ENCODE data around the gene TFB1M. TPM values are rescaled to one million over a fixed set of nuclear protein-coding genes. Genes with fewer than 3 reads are reported as not detected.
A peak's percentile ranks its signal among the peaks of the same experiment; 100 is the strongest.

Gene TFB1M
- total and polyA plus RNA-seq, 9 donors: 9.1 to 15.9 (median 11.3) TPM

- peaks cover 18% of the 10 kb centered on the region for H3K4me1 ChIP-seq (ENCODE audit: control insufficient read depth, insufficient read depth, low read length)
- H3K4me3 ChIP-seq (ENCODE audit: low read length): no peak overlapping the region
- 86% methylated on average over 23 of the region's 23 CpGs for WGBS (ENCODE audit: insufficient coverage)
- peak overlapping the region; percentile 36 for H3K27ac ChIP-seq (ENCODE audit: low read length)
- DNase-seq: no peak
- no peaks in the 10 kb centered on the region for H3K9me3 ChIP-seq (replicated peaks; ENCODE audit: control insufficient read depth, low read depth, low read length)
- H3K27me3 ChIP-seq (ENCODE audit: control insufficient read depth, insufficient read depth, low read length): no peaks in the 10 kb centered on the region
- H3K36me3 ChIP-seq (ENCODE audit: control insufficient read depth, insufficient read depth, low read length): no peaks in the 10 kb centered on the region
Observed at GRCh38 chr6:155213611-155214372, 100.5 kb downstream of the TFB1M start.

- Histone ChIP-seq H3K36me3 (ENCODE audit: control insufficient read depth, insufficient read depth, low read length) (no peaks in the 10 kb centered on the region), H3K27me3 (ENCODE audit: control insufficient read depth, insufficient read depth, low read length) (no peaks in the 10 kb centered on the region), H3K4me3 (ENCODE audit: low read length) (no peak overlapping the region), H3K27ac (ENCODE audit: low read length) (peak overlapping the region; percentile 36), H3K9me3 (replicated peaks; ENCODE audit: control insufficient read depth, low read depth, low read length) (no peaks in the 10 kb centered on the region), H3K4me1 (ENCODE audit: control insufficient read depth, insufficient read depth, low read length) (peaks cover 18% of the 10 kb centered on the region)
- WGBS (ENCODE audit: insufficient coverage): 83% methylated on average over 13 of the region's 16 CpGs
- peak; percentile 40 for DNase-seq
Observed at GRCh38 chr6:155212616-155213380, 101.5 kb downstream of the TFB1M start.

GRCh38 chr6:155212106-155212505, 102.2 kb downstream of the TFB1M start:
- no peak for DNase-seq
- WGBS (ENCODE audit: insufficient coverage): no CpG with 5 or more reads among the region's 3 CpGs
- peaks cover 18% of the 10 kb centered on the region for H3K4me1 ChIP-seq (ENCODE audit: control insufficient read depth, insufficient read depth, low read length)

GRCh38 chr6:155207223-155207622, 107.1 kb downstream of the TFB1M start:
- DNase-seq: no peak
- Histone ChIP-seq H3K4me1 (ENCODE audit: control insufficient read depth, insufficient read depth, low read length) (no peaks in the 10 kb centered on the region), H3K4me3 (ENCODE audit: low read length) (no peak overlapping the region), H3K9me3 (replicated peaks; ENCODE audit: control insufficient read depth, low read depth, low read length) (no peaks in the 10 kb centered on the region), H3K27ac (ENCODE audit: low read length) (no peak overlapping the region), H3K36me3 (ENCODE audit: control insufficient read depth, insufficient read depth, low read length) (no peaks in the 10 kb centered on the region), H3K27me3 (ENCODE audit: control insufficient read depth, insufficient read depth, low read length) (no peaks in the 10 kb centered on the region)
- 73% methylated on average over 5 of the region's 5 CpGs for WGBS (ENCODE audit: insufficient coverage)

More at GRCh38 chr6:155212106-155212505, 102.2 kb downstream of the TFB1M start:
- H3K4me3 ChIP-seq (ENCODE audit: low read length): no peak overlapping the region
- no peak overlapping the region for H3K27ac ChIP-seq (ENCODE audit: low read length)
- H3K27me3 ChIP-seq (ENCODE audit: control insufficient read depth, insufficient read depth, low read length): no peaks in the 10 kb centered on the region
- no peaks in the 10 kb centered on the region for H3K36me3 ChIP-seq (ENCODE audit: control insufficient read depth, insufficient read depth, low read length)
- H3K9me3 ChIP-seq (replicated peaks; ENCODE audit: control insufficient read depth, low read depth, low read length): no peaks in the 10 kb centered on the region

Other genes with a start within 250 kb of the TFB1M start
- gene CLDN20, start 50.5 kb downstream of the TFB1M start, total RNA-seq: not detected
- gene CLDN20, start 50.5 kb downstream of the TFB1M start, polyA plus RNA-seq (ENCODE audit: insufficient read depth in 1 of 8, insufficient read length in 8 of 8, low replicate concordance in 1 of 8): 1 to 10 TPM in 1 of 8 donors, under 1 TPM in 6, not detected in 1; 0.12 to 1.2 (median 0.60) TPM
- gene NOX3, start 141.4 kb upstream of the TFB1M start, total RNA-seq: not detected
- not detected for gene NOX3, start 141.4 kb upstream of the TFB1M start, polyA plus RNA-seq (ENCODE audit: insufficient read depth in 1 of 8, insufficient read length in 8 of 8, low replicate concordance in 1 of 8)